ENCODE measurements around the gene SPTY2D1.

DNA sequence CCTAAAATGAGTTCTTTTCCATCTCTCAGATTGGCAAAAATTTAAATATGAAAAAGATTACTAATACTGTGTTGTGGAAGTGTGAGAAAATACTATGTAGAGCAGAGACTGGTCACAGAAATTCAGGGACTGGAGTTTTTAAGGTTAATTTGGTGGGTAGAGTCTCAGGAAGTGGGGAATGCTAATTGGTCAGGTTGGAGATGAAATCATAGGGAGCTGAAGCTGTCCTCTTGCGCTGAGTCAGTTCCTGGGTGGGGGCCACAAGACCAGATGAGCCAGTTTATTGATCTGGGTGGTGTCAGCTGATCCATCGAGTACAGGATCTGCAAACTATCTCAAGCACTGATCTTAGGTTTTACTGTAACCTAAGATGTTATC is 35.1 kb upstream of the SPTY2D1 start:
- TF ChIP-seq EZH2 (IDR thresholded peaks at IDR 0.05; ENCODE audit: insufficient read depth, poor library complexity, severe bottlenecking) (no peak), EZH2phosphoT487 (IDR thresholded peaks at IDR 0.05; ENCODE audit: insufficient read depth, low read depth) (no peak)

Data from GM23248 (cell line).